ENCODE data around the gene MRTFA. TPM values are rescaled to one million over a fixed set of nuclear protein-coding genes. Genes with fewer than 3 reads are reported as not detected.

Gene MRTFA
- total and polyA plus RNA-seq, 9 of the 15 experiments (the other 6 are each of a cell fraction or from before 2014, with no cell fraction given): 0.84 to 21.1 (median 3.7) TPM

GRCh38 chr22:40486962-40487602, 149.4 kb downstream of the MRTFA start:
- FAIRE-seq (no peak), ATAC-seq (no peak), DNase-seq (ENCODE audit: extremely low read depth in 1 of 4, low spot score in 3 of 4) (no peak)
- H3K9me3 ChIP-seq (replicated peaks; ENCODE audit: control insufficient read depth, insufficient read depth, low read depth, low read length): no peaks in the 10 kb centered on the region
- 60% methylated on average over 2 of the region's 2 CpGs for whole genome bisulfite sequencing (ENCODE audit: insufficient coverage, low coverage, missing lambda C conversion rate)
- no peak overlapping the region for H3K4me2 ChIP-seq (ENCODE audit: insufficient read depth, low read length)
- no peaks in the 10 kb centered on the region for H3K36me3 ChIP-seq (ENCODE audit: control insufficient read depth, insufficient read depth, low read length)
- no peak overlapping the region for H3K27ac ChIP-seq (ENCODE audit: extremely low read depth, low read depth, low read length)
- no peaks in the 10 kb centered on the region for H3K27me3 ChIP-seq (ENCODE audit: control insufficient read depth in 2 of 2, insufficient read depth in 2 of 2, low read length in 2 of 2)
- ChIA-PET POLR2A (interaction anchor here (0.5 kb wide), 1 partner anchor 51 kb away, joined by 3 read pairs; no protein-coding TSS in a partner anchor), CTCF (ENCODE audit: low intra/inter-chr PET ratio) (interaction anchor here (1.4 kb wide), 1 partner anchor 50 kb away, joined by 9 read pairs; no protein-coding TSS in a partner anchor)
- no TSS peak for BruUV-seq (replicated peaks)
- intact Hi-C loops (cut with micrococcal nuclease): loop anchor here (2.0 kb wide), 1 partner anchor 50 kb away; no protein-coding TSS in a partner anchor
- no peaks in the 10 kb centered on the region; the same call in 1 of the 2 replicates for H4K20me1 ChIP-seq (replicated peaks; ENCODE audit: control insufficient read depth, insufficient read depth, low read length)
- in situ Hi-C loops (cut with MboI): loop anchor here (5.0 kb wide), 1 partner anchor 55 kb away; no protein-coding TSS in a partner anchor
- no peak overlapping the region for H3K9ac ChIP-seq (ENCODE audit: insufficient read depth in 1 of 2, low read depth in 2 of 2, low read length in 2 of 2)
- no peaks in the 10 kb centered on the region for H3K79me2 ChIP-seq (ENCODE audit: control insufficient read depth, insufficient read depth, low read length)
- H2AFZ ChIP-seq (ENCODE audit: low read depth, low read length): no peak overlapping the region
- H3K9me1 ChIP-seq (ENCODE audit: control insufficient read depth, insufficient read depth, low read length): no peaks in the 10 kb centered on the region
- H3K4me3 ChIP-seq: no peak overlapping the region
- H3K4me1 ChIP-seq (replicated peaks in 1 of 2; ENCODE audit: control insufficient read depth in 2 of 2, insufficient read depth in 2 of 2, low read length in 2 of 2): 0 out of 5 replicates have a peak, but pooled peaks cover 0 to 2% of the 10 kb centered on the region in 2 experiments
- TF ChIP-seq ZNF668 (CRISPR knock-in tag; IDR thresholded peaks at IDR 0.05): no peak
- TF ChIP-seq TRIM28 (IDR thresholded peaks at IDR 0.05): no peak
- no peak for TF ChIP-seq AFF1 (IDR thresholded peaks at IDR 0.05; ENCODE audit: low read depth in 1 of 2, partially characterized antibody in 2 of 2)
- TF ChIP-seq RB1 (IDR thresholded peaks at IDR 0.05; ENCODE audit: low read depth): no peak
- no peak for TF ChIP-seq HCFC1 (IDR thresholded peaks at IDR 0.05; ENCODE audit: low read depth, low read length)
- no peak for TF ChIP-seq NFRKB (IDR thresholded peaks at IDR 0.05; ENCODE audit: low read depth)
- TF ChIP-seq TCF7L2 (IDR thresholded peaks at IDR 0.05; ENCODE audit: low read depth, low read length): no peak
- no peak for TF ChIP-seq COPS2 (conservative IDR thresholded peaks at IDR 0.05)
- TF ChIP-seq FOXK2 (conservative IDR thresholded peaks at IDR 0.05 in 1 of 2, IDR thresholded peaks at IDR 0.05 in 1 of 2; ENCODE audit: low read depth in 2 of 2): no peak
- no peak for TF ChIP-seq ZNF316 (IDR thresholded peaks at IDR 0.05)
- no peak for TF ChIP-seq CHD4 (IDR thresholded peaks at IDR 0.05; ENCODE audit: insufficient read depth, insufficient replicate concordance, low read depth, low read length, poor library complexity, severe bottlenecking)
- no peak for TF ChIP-seq ZNF124 (CRISPR knock-in tag; IDR thresholded peaks at IDR 0.05)
- TF ChIP-seq, protein P1, sequence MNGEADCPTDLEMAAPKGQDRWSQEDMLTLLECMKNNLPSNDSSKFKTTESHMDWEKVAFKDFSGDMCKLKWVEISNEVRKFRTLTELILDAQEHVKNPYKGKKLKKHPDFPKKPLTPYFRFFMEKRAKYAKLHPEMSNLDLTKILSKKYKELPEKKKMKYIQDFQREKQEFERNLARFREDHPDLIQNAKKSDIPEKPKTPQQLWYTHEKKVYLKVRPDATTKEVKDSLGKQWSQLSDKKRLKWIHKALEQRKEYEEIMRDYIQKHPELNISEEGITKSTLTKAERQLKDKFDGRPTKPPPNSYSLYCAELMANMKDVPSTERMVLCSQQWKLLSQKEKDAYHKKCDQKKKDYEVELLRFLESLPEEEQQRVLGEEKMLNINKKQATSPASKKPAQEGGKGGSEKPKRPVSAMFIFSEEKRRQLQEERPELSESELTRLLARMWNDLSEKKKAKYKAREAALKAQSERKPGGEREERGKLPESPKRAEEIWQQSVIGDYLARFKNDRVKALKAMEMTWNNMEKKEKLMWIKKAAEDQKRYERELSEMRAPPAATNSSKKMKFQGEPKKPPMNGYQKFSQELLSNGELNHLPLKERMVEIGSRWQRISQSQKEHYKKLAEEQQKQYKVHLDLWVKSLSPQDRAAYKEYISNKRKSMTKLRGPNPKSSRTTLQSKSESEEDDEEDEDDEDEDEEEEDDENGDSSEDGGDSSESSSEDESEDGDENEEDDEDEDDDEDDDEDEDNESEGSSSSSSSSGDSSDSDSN (IDR thresholded peaks at IDR 0.05; ENCODE audit: borderline replicate concordance in 1 of 2, low read depth in 2 of 2, low read length in 2 of 2): no peak
- no peak for TF ChIP-seq PURB (CRISPR knock-in tag; IDR thresholded peaks at IDR 0.05; ENCODE audit: low read depth)
